A673 (cell line): Measurements from ENCODE around the gene LGSN. TPM values are rescaled to one million over a fixed set of nuclear protein-coding genes. Genes with fewer than 3 reads are reported as not detected.
"Not testable (repeated sequence)": the region's sequence is repeated elsewhere in the genome, so short reads cannot be mapped to it uniquely, and the experiment has no call there.

Experiments
- BruUV-seq: library from RNA; stranded (reverse); fragments of 400-500 nt; replicated peaks from 2 replicates; lab custom pipeline; 2021; lab: Mats Ljungman, UMichigan
- CTCF ChIA-PET: fragments of 300-600 bp; sonication (Branson Sonifier 250); formaldehyde crosslinking; loops from one replicate; lab custom pipeline; 2022; ENCODE audit warnings: antibody characterized with exemption; lab: Charles Lee
- POLR2A ChIA-PET: fragments of 300-600 bp; sonication (Branson Sonifier 250); formaldehyde crosslinking; loops from one replicate; lab custom pipeline; 2022; ENCODE audit warnings: antibody characterized with exemption; ENCODE audit not compliant: low non-redundant PET; lab: Charles Lee
- DNase-seq: peaks from one replicate; pipeline ENCODE4 v3.0.0-alpha.2; 2015; ENCODE audit warnings: low spot score
- H3K27ac ChIP-seq: fragments of 200-600 bp; sonication (generic); 2 replicates; pipeline ENCODE4 v1.5.1; 2016; ENCODE audit warnings: mixed run types, low read depth, mild to moderate bottlenecking, mixed read lengths, antibody characterized with exemption, low read length; ENCODE audit not compliant: poor library complexity, severe bottlenecking
- H3K27me3 ChIP-seq: fragments of 200-600 bp; sonication (generic); replicated peaks from 2 replicates; pipeline ENCODE4 v1.6.1; 2017; ENCODE audit warnings: mixed run types, low read depth, mild to moderate bottlenecking, mixed read lengths, antibody characterized with exemption, low read length; ENCODE audit not compliant: insufficient read depth, poor library complexity
- H3K36me3 ChIP-seq: fragments of 200-600 bp; sonication (generic); 2 replicates; pipeline ENCODE4 v1.6.1; 2016; ENCODE audit warnings: mixed run types, mild to moderate bottlenecking, mixed read lengths, antibody characterized with exemption, low read length; ENCODE audit not compliant: insufficient read depth, poor library complexity, severe bottlenecking
- H3K4me1 ChIP-seq: fragments of 200-600 bp; sonication (generic); 2 replicates; pipeline ENCODE4 v1.6.1; 2017; ENCODE audit warnings: mixed run types, mild to moderate bottlenecking, mixed read lengths, antibody characterized with exemption, low read length; ENCODE audit not compliant: insufficient read depth, poor library complexity, severe bottlenecking
- H3K4me3 ChIP-seq: fragments of 200-600 bp; sonication (generic); 2 replicates; pipeline ENCODE4 v1.5.1; 2016; ENCODE audit warnings: low read depth, mixed run types, mild to moderate bottlenecking, mixed read lengths, low read length; ENCODE audit not compliant: poor library complexity, severe bottlenecking
- H3K9me3 ChIP-seq: fragments of 200-600 bp; sonication (generic); 2 replicates; pipeline ENCODE4 v1.6.1; 2016; ENCODE audit warnings: mixed run types, low read depth, mild to moderate bottlenecking, mixed read lengths, antibody characterized with exemption, low read length; ENCODE audit not compliant: poor library complexity, severe bottlenecking
- CTCF ChIP-seq: fragments of 300-800, 200-600 bp; sonication (generic); conservative IDR thresholded peaks from 2 replicates; pipeline ENCODE4 v1.5.1; 2017; ENCODE audit warnings: low read depth, mild to moderate bottlenecking, antibody characterized with exemption, low read length, moderate library complexity, mixed read lengths
- EZH2 ChIP-seq: fragments of 200-600 bp; sonication (generic); IDR thresholded peaks from 2 replicates; pipeline ENCODE4 v1.6.1; 2017; ENCODE audit warnings: borderline replicate concordance, low read depth, mild to moderate bottlenecking, mixed read lengths, antibody characterized with exemption, low read length; ENCODE audit not compliant: poor library complexity, severe bottlenecking
- intact Hi-C: fragments of 100-400 bp; cut with micrococcal nuclease; formaldehyde crosslinking; loops from one replicate; pipeline ENCODE4 v1.10.0; 2022; ENCODE audit not compliant: unreplicated experiment
- total RNA-seq: library from RNA; stranded (reverse); gene quantifications from 2 replicates; pipeline ENCODE4 v1.2.3, GENCODE V29; 2021

LGSN gene
- total RNA-seq, 1 experiment from 2014 or later = not detected

DNA sequence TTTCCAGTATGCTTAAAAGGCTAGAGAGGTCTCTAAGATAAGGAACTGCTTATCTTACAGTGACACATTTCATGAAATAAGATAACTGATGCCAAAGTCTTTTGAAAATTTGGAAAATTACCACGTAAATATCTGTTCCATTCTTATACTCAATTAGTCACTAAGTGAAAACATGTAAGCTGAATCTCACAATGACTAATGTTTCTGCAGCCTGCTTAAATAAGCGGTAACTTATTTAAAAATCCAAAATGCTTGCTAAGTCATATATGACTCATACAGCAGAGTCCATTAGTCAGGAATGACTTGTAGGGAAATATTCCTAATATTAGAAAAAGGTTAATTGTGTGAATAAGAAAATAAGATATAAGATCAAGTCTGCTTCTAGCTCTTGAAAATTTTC, 27.8 kb upstream of the LGSN start:
- CTCF ChIA-PET = no interaction called here
- no peak overlapping the region for H3K4me3 ChIP-seq
- H3K27me3 ChIP-seq = no peaks in the 10 kb centered on the region
- no peaks in the 10 kb centered on the region for H3K36me3 ChIP-seq
- H3K4me1 ChIP-seq = no peaks in the 10 kb centered on the region
- no peaks in the 10 kb centered on the region for H3K9me3 ChIP-seq
- no peak overlapping the region for H3K27ac ChIP-seq
- POLR2A ChIA-PET = no interaction called here
- intact Hi-C loops = no loop called here
- no peak for DNase-seq
- TF ChIP-seq CTCF = no peak
- no peak for TF ChIP-seq EZH2
- BruUV-seq = no TSS peak

DNA sequence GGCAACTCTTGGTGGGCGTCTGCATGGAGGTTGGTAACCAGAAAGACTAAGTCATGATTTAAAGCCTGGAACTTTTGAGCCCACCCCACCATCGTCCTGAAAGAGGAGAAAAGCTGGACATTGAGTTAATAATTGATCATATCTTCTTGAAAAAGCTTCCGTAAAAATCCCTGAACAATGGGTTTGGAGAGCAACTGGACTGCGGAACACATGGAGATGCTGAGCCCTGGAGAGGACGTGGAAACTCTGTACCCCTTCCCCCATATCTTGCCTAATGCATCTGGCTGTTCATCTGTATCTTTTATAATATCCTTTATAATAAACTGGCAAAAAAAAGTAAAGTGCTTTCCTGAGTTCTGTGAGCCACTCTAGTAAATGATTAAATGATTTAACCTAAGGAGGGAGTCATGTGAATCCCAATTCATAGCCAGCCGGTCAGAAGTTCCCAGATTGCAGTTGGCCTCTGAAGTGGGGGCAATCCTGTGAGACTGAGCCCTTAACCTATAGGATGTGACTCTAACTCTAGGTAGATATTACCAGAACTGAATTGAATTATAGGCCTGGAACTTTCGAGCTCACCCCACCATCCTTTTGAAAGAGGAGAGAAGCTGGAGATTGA, 26.5 kb upstream of the LGSN start:
- no TSS peak for BruUV-seq
- no peak overlapping the region for H3K27ac ChIP-seq
- DNase-seq = no peak
- no peak for TF ChIP-seq EZH2
- no peak for TF ChIP-seq CTCF
- H3K27me3 ChIP-seq = no peaks in the 10 kb centered on the region
- ChIA-PET CTCF (no interaction called here), POLR2A (no interaction called here)
- H3K4me1 ChIP-seq = no peaks in the 10 kb centered on the region
- no peaks in the 10 kb centered on the region for H3K36me3 ChIP-seq
- H3K4me3 ChIP-seq = no peak overlapping the region
- H3K9me3 ChIP-seq = no peaks in the 10 kb centered on the region
- intact Hi-C loops = no loop called here

GRCh38 chr6:63340351-63340750, 20.6 kb upstream of the LGSN start:
- H3K4me1 ChIP-seq = no peaks in the 10 kb centered on the region
- H3K36me3 ChIP-seq = no peaks in the 10 kb centered on the region
- DNase-seq = no peak
- no TSS peak for BruUV-seq
- H3K9me3 ChIP-seq = no peaks in the 10 kb centered on the region
- H3K4me3 ChIP-seq = no peak overlapping the region
- H3K27ac ChIP-seq = no peak overlapping the region
- CTCF ChIA-PET = no interaction called here
- POLR2A ChIA-PET = no interaction called here
- H3K27me3 ChIP-seq = no peaks in the 10 kb centered on the region
- no peak for TF ChIP-seq CTCF
- TF ChIP-seq EZH2 = no peak
- intact Hi-C loops = no loop called here

- H3K27me3 ChIP-seq, H3K36me3 ChIP-seq, DNase-seq, H3K4me1 ChIP-seq, H3K4me3 ChIP-seq, CTCF ChIA-PET, H3K9me3 ChIP-seq, BruUV-seq, POLR2A ChIA-PET, H3K27ac ChIP-seq, intact Hi-C loops: not testable (repeated sequence)
These were observed 14.9 kb upstream of the LGSN start for GRCh38 chr6:63334652-63335051.
